Lung (tissue), 12 donors: ENCODE data around the gene FAM219A. TPM values are rescaled to one million over a fixed set of nuclear protein-coding genes. Genes with fewer than 3 reads are reported as not detected.

Experiments used
- ATAC-seq: fragments of 200-7000 bp; cut with Tn5 transposase; one replicate; pipeline ENCODE4 v1.9.1; 2020; ENCODE audit warnings: moderate number of reproducible peaks; ENCODE audit not compliant: insufficient read depth, low FRiP score
- DNase-seq, 3 donors: peaks; one replicate each; pipeline ENCODE4 v3.0.0-alpha.2; 2013 to 2017
- H3K27ac ChIP-seq, 2 donors: one replicate each; pipeline ENCODE4 v1.5.1; 2013; ENCODE audit warnings: mild to moderate bottlenecking in 2 of 2, moderate library complexity in 2 of 2, control low read depth in 1 of 2, inconsistent platforms in 1 of 2, low read depth in 1 of 2, low read length in 1 of 2
- H3K27me3 ChIP-seq, 3 donors: one replicate each; pipeline ENCODE4 v1.5.1; 2013; ENCODE audit warnings: low read length in 2 of 3; ENCODE audit not compliant: control insufficient read depth in 3 of 3, insufficient read depth in 3 of 3
- H3K36me3 ChIP-seq, 4 donors: one replicate each; pipeline ENCODE4 v1.5.1; 2013; ENCODE audit warnings: low read length in 4 of 4, mild to moderate bottlenecking in 1 of 4, moderate library complexity in 1 of 4; ENCODE audit not compliant: control insufficient read depth in 4 of 4, insufficient read depth in 4 of 4
- H3K4me1 ChIP-seq, 5 donors: one replicate each; pipeline ENCODE4 v1.5.1; 2013; ENCODE audit warnings: low read length in 5 of 5, mild to moderate bottlenecking in 2 of 5, moderate library complexity in 1 of 5; ENCODE audit not compliant: control insufficient read depth in 5 of 5, insufficient read depth in 5 of 5
- H3K4me3 ChIP-seq: one replicate; pipeline ENCODE4 v1.5.1; 2013; ENCODE audit warnings: mild to moderate bottlenecking, control low read depth, moderate library complexity
- H3K9ac ChIP-seq, 2 donors: one replicate each; pipeline ENCODE4 v1.5.1; 2013; ENCODE audit warnings: low read length in 2 of 2, control low read depth in 1 of 2; ENCODE audit not compliant: insufficient read depth in 1 of 2
- H3K9me3 ChIP-seq, 4 donors: one replicate each; pipeline ENCODE4 v1.5.1; 2013; ENCODE audit warnings: low read length in 3 of 4, mild to moderate bottlenecking in 1 of 4, moderate library complexity in 1 of 4; ENCODE audit not compliant: control insufficient read depth in 4 of 4, insufficient read depth in 3 of 4
- WGBS, 2 donors: extraction: QIAGEN DNeasy Blood & Tissue Kit; methylation state at CpG; one replicate each; pipeline ENCODE4 v1.1.7; 2013; 5-methylcytosine and 5-hydroxymethylcytosine counted together
- polyA plus RNA-seq, 2 donors: library from polyadenylated mRNA; stranded (reverse); fragments of 200-250 nt; gene quantifications; one replicate each; pipeline ENCODE4 v1.2.1, GENCODE V29; 2013
- total RNA-seq, 2 donors: library from RNA; depleted of rRNA in 1 of 2; stranded (reverse); fragments of >200 nt in 1 of 2; gene quantifications; one replicate each; pipeline ENCODE4 v1.2.1, GENCODE V29; 2014 to 2021
- TF ChIP-seq, protein P1 (sequence below): IDR thresholded peaks from 2 replicates; pipeline ENCODE4 v1.5.1; 2012; ENCODE audit warnings: mild to moderate bottlenecking; ENCODE audit errors: control extremely low read depth, extremely low read depth
- donor health status: control.
- donor health status: control.
- donor health status: Bipolar disorder and iron deficiency.
- donor health status: healthy.
- donor health status: DM: yes; HTN: yes; CAD: no.

The FAM219A gene
- total and polyA plus RNA-seq, 4 donors: 8.5 to 28.3 (median 13.3) TPM

DNA sequence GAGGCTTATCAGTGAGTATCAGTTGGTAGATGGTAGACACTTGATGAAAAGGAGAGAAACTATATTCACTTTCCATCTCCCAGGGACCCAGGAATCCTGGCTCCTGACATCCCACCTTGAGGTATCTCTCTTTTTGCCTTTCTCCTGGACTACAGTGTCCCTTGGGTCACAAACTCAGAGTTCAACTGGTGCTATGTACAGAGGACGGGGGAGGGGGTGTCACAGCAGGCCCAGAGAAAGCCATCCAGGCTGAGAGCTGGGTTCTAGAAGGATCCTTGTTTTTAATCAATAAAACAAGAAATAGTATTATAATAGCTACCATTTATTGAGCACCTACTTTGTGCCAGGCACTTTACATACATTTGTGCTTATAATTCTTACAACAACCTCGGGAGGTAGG lies 92.0 kb downstream of the FAM219A start:
- H3K36me3 ChIP-seq: peaks cover 0 to 2% (median 0%) of the 10 kb centered on the region in 4 donors
- no peak overlapping the region for H3K4me3 ChIP-seq
- H3K27me3 ChIP-seq: peaks cover 0 to 14% (median 10%) of the 10 kb centered on the region in 3 donors
- 91 to 92% methylated on average over 2 of the region's 2 CpGs for WGBS, 2 donors
- H3K4me1 ChIP-seq: peaks cover 0 to 10% (median 4%) of the 10 kb centered on the region in 5 donors
- TF ChIP-seq, protein P1, sequence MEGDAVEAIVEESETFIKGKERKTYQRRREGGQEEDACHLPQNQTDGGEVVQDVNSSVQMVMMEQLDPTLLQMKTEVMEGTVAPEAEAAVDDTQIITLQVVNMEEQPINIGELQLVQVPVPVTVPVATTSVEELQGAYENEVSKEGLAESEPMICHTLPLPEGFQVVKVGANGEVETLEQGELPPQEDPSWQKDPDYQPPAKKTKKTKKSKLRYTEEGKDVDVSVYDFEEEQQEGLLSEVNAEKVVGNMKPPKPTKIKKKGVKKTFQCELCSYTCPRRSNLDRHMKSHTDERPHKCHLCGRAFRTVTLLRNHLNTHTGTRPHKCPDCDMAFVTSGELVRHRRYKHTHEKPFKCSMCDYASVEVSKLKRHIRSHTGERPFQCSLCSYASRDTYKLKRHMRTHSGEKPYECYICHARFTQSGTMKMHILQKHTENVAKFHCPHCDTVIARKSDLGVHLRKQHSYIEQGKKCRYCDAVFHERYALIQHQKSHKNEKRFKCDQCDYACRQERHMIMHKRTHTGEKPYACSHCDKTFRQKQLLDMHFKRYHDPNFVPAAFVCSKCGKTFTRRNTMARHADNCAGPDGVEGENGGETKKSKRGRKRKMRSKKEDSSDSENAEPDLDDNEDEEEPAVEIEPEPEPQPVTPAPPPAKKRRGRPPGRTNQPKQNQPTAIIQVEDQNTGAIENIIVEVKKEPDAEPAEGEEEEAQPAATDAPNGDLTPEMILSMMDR: no peak
- DNase-seq (no peak), ATAC-seq (no peak)
- peaks cover 0 to 2% (median 0%) of the 10 kb centered on the region in 4 donors for H3K9me3 ChIP-seq
- H3K27ac ChIP-seq: no peak overlapping the region
- H3K9ac ChIP-seq: no peak overlapping the region

DNA sequence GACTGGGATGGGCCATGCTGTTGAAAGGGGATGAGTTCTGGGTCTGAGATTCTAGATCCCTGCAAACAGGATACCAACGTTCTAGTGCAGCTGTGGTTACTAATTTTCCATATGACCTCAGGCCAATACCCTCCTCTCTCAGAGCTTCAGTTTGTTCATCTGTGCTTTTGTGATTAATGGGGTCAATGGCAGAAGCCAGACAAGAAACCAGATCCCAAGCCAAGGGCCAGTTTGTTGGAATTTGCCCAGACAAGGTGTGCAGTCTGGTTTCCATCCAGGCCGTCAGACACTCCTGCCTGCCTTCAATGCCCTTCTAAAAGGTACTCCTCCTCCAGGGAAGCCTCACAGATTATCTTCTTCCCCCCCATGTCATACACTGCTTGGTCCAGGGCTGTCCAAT lies 93.1 kb downstream of the FAM219A start:
- TF ChIP-seq, protein P1: no peak
- H3K27ac ChIP-seq: no peak overlapping the region
- H3K36me3 ChIP-seq: no peaks in the 10 kb centered on the region
- no peak for ATAC-seq
- H3K9me3 ChIP-seq: no peaks in the 10 kb centered on the region
- peaks cover 0 to 10% (median 4%) of the 10 kb centered on the region in 5 donors for H3K4me1 ChIP-seq
- no peak overlapping the region for H3K9ac ChIP-seq
- no peak overlapping the region for H3K4me3 ChIP-seq
- H3K27me3 ChIP-seq: peaks cover 0 to 5% (median 2%) of the 10 kb centered on the region in 3 donors
- 73 to 87% methylated on average over 2 of the region's 2 CpGs for WGBS, 2 donors
- no peak for DNase-seq

DNA sequence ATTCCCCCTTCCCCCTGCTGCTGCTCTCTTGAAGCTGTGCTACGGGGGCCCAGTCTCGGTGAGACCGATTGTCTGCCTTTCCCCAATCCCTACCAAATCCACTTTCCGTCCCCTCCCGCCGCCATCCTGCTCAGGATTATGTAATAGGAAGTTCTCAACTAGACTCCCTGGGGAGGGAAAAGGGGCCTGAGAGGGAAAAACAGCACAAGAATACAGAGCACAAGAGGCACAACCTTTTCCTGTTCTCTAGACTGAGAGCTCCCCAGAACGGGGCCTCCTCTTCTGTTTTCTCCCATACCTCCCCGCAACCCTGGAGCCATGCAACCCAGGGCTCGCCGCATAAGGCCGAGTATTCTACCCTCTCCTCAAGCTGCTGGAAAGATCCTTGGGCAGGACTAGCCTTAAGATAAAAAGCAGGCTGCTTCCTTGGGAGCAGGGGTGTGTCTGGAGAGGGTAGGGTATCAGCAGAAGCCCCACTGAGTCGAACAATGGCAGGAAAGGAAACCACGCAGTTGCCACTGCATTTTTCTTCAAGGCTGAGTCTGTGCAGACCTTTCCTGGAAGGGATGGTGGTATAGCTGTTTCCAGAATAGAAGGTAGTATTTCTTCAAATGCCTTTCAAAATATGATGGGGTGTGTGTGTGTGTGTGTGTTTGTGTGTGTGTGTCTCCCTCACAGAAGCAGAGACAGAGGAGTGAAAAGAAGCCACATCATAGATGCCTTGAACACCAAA lies 94.6 kb downstream of the FAM219A start:
- Histone ChIP-seq H3K4me1 (peaks cover 0 to 10% (median 4%) of the 10 kb centered on the region in 5 donors), H3K4me3 (no peak overlapping the region), H3K36me3 (no peaks in the 10 kb centered on the region), H3K27ac (peak overlapping the region; percentile 3 to 47), H3K9me3 (no peaks in the 10 kb centered on the region), H3K27me3 (no peaks in the 10 kb centered on the region), H3K9ac (no peak overlapping the region)
- DNase-seq (peak in 2 of 3 donors; percentile 22 to 49), ATAC-seq (no peak)
- 29 to 35% methylated on average over 13 of the region's 13 CpGs for WGBS, 2 donors
- TF ChIP-seq, protein P1: no peak
